HG03558 (cell line): Measurements from ENCODE around the gene CLHC1.
"Not testable (repeated sequence)": the region's sequence is repeated elsewhere in the genome, so short reads cannot be mapped to it uniquely, and the experiment has no call there.

ENCODE experiments used
- ATAC-seq: cut with Tn5 transposase; IDR thresholded peaks from one replicate; pipeline ENCODE4 v1.9.1; 2021; ENCODE audit warnings: moderate number of reproducible peaks; ENCODE audit not compliant: unreplicated experiment; ENCODE audit errors: extremely low read depth

CLHC1 gene

GRCh38 chr2:55232084-55232862 is at the start of gene CLHC1, which contains the start of gene RPS27A:
CLHC1 (minus strand) TSS chr2:55232293; CDS start chr2:55222411, 9,882 bp downstream.
RPS27A (plus strand) TSS chr2:55232688; CDS start chr2:55232825, 137 bp downstream.
- ATAC-seq: peak; percentile 92

GRCh38 chr2:55280851-55281546 is 48.9 kb upstream of the CLHC1 start:
- not testable (repeated sequence) for ATAC-seq

- not testable (repeated sequence) for ATAC-seq
Observed at GRCh38 chr2:55279859-55280424, 47.8 kb upstream of the CLHC1 start.

- not testable (repeated sequence) for ATAC-seq
Observed at GRCh38 chr2:55279214-55279835, 47.2 kb upstream of the CLHC1 start.

GRCh38 chr2:55277310-55277709 is 45.2 kb upstream of the CLHC1 start:
- no peak for ATAC-seq

- not testable (repeated sequence) for ATAC-seq
Observed at GRCh38 chr2:55274346-55274745, 42.3 kb upstream of the CLHC1 start.

GRCh38 chr2:55269645-55269990 is 37.5 kb upstream of the CLHC1 start:
- ATAC-seq: no peak

- ATAC-seq: peak; percentile 87
Observed at GRCh38 chr2:55268907-55269644, 37.0 kb upstream of the CLHC1 start, which contains the start of gene MTIF2. MTIF2 (minus strand) TSS chr2:55269231; CDS start chr2:55263858, 5,373 bp downstream.

GRCh38 chr2:55268288-55268906 is 36.3 kb upstream of the CLHC1 start:
- ATAC-seq: no peak

GRCh38 chr2:55259586-55259985 is 27.5 kb upstream of the CLHC1 start:
- not testable (repeated sequence) for ATAC-seq

GRCh38 chr2:55252832-55253231 is 20.7 kb upstream of the CLHC1 start:
- no peak for ATAC-seq

GRCh38 chr2:55247025-55247424 is 14.9 kb upstream of the CLHC1 start:
- no peak for ATAC-seq

GRCh38 chr2:55245411-55245810 is 13.3 kb upstream of the CLHC1 start:
- no peak for ATAC-seq

GRCh38 chr2:55242617-55243016 is 10.5 kb upstream of the CLHC1 start:
- no peak for ATAC-seq

GRCh38 chr2:55241582-55241981 is 9.5 kb upstream of the CLHC1 start:
- ATAC-seq: not testable (repeated sequence)

GRCh38 chr2:55239656-55240222 is 7.6 kb upstream of the CLHC1 start:
- no peak for ATAC-seq

GRCh38 chr2:55236992-55237543 is 5.0 kb upstream of the CLHC1 start:
- ATAC-seq: no peak

- ATAC-seq: no peak
Observed at GRCh38 chr2:55235724-55236538, 3.8 kb upstream of the CLHC1 start.
